SHP77 (cell line): Measurements from ENCODE around the gene FSTL4.

Experiments used
- DNase-seq, 2 experiments: peaks; one replicate each; lab custom pipeline; 2025; lab: John Stamatoyannopoulos, UW

FSTL4 gene

DNA sequence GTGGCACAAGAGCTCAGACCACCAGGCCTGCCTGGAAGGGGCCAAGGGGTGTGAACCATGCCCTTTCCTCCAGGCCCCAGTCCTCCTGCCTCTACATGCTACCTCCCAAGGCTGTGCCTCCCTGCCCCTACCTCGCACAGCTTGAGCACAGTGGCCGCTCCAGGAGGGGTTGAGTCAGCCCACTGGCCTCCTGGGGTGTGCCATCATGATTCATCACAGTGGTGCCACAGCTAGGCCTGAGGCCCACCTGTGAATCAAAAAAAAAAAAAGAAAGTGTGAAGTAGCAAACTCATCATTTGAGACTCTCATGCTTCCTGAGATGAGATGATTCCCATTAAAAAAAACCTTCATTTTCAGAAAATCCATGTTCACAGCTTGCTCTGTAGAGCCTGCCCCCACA is 320.0 kb downstream of the FSTL4 start:
- DNase-seq, result no peak

DNA sequence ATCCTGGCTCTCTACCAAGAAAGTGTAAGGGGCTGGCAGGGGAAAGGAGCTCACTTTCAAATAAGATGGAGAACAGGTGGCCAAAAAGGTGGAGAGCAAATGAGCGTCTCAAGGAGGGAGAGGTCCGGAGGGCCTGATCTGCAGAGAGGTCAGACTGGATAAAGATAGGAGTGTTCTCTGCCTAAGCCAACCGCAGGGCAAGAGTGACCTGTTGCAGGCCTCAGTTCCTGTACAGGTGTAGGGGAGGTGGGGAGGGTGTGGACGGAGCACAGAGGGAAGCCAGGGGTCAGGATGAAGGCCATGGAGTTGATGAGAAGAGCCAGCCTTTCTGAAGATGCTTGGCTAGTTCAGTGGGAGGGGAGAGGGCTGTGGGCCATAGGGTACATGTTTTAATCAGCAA is 320.8 kb downstream of the FSTL4 start:
- no peak for DNase-seq

DNA sequence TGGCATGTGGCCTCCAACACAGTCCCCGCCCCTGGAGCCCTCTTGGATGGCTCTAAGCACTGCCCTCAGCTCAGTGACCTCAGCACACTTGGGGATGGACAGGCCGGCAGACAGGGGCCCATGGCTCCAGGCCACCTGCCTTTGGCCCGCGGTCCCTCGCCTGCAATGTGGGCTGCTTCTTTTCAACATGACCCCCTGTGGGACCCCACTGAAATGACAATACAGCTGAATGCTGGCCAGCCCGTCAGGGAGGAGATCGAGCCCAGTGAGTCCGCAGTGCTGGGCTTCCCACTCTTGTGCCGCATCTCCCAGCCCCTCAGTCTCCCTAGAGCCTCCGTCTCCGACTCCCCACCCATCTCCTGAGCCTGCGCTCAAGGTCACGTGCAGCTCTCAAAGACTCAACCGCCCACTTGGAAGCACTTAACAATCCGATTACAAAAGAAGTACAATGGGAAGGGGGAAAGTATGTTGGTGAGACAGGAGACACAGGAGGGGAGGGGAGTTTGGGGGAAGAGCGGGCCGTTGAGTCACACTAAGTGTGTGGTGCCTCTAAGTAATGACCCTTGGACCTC is 321.6 kb downstream of the FSTL4 start:
- DNase-seq, result no peak

DNA sequence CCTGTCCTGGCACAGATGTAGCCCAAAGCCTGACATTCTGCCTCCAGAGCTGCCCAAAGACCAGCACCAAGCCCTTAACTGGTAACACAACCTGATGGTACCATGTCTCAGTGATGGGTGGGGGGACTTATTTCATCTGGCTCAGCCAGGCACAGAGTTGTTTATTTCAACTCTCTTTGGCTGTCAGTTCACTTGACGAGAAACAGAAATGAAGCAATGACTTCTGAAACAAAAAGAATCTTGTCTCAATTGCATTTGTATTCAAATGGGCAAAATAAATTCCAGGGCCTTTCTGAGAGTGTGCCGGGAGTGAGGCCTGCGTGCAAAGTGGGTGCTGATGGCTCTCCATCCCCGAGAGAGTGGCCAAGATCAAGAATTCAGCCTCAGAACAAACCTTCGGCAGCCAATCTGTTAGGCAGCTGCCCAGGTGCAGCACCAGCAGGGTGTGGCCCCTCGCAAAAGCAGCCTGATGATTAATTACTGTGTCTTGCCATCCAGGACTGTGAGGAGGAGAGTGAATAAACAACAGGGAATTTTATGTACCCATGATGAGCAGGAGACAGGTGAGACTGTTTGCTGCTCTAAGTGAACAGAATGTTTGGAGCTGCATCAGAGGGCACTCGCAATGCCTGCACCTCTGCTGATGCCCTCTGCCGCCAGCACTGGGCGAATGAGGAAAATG is 322.5 kb downstream of the FSTL4 start:
- DNase-seq, result peak in 1 of 2 experiments; percentile 4

DNA sequence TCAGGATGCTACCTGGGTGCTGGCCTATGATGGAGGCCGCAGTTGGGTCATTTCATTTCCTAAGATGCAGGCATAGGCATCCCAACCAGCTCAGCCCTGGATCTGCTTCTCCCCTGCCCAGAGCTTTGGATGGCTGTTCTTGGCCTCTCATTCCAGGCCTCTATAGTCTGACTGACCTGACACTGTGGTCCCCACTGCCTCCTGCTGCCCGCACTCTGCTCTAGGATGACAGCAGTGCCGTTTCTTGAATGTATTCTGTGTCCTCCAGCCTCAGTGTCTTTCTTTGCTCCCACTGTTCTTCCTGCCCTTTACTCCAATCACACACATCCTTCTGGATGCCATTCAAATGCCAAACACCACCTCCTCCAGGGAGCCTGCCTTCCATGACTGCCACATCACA is 324.8 kb downstream of the FSTL4 start:
- DNase-seq, result peak in 1 of 2 experiments; percentile 39

DNA sequence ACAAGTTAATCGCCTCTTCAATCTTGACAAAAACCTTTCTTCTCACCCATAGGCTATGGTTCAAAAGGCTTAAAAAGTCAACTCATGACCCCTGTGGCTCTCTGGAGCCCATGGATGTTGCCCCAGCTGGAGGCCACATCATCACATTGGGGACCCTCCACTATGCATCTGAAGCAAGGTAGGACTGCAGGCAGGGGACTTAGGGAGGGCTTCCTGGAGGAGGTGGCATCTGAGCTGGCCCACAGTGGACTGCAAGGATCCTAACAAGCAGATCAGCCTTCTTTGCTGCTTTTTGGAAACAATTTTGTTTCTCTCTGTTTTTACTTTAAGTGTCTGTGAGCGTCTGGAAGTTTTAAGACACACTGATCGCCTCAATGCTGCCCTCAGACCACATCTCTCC is 325.9 kb downstream of the FSTL4 start:
- no peak for DNase-seq

DNA sequence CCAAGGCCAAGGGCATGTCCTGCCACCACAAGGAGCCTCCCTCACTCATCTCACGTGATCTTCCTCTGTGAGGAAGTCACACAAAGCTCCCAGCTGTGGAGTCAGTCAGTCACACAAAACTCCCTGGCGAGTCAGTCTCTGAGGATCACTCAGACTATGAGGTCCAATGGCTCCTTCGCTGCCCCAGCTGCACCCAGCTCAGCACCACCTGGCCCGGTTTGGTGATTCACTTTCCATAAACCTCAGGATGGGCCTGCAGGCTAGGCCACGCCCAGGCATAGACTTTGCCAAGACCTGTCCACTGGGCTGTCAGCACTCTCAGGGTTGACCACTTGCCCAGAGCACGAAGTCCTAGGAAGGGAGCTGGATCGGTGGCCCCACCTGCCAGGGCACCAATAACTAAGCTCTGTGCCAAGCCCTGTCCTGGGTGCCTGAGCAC is 326.7 kb downstream of the FSTL4 start:
- no peak for DNase-seq

DNA sequence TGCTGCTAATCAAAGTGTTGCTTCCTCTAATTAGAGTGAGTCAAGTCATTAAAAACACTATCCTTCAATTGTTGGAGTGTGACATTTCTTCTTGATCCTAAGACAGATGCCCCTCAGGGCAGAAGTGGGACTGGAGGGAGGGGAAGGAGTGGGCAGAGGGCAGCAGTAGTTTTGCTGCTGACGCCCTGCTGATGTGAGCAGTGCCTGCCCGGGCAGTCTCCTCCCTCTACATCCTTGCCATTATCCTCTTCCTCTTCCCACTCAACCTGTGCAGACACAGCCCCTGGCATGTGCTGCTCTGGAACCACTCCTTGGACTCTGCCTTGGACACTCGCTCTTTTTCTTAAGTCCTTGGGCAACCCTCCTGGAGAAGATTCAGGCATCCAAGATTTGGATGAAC is 328.0 kb downstream of the FSTL4 start:
- DNase-seq, result no peak

DNA sequence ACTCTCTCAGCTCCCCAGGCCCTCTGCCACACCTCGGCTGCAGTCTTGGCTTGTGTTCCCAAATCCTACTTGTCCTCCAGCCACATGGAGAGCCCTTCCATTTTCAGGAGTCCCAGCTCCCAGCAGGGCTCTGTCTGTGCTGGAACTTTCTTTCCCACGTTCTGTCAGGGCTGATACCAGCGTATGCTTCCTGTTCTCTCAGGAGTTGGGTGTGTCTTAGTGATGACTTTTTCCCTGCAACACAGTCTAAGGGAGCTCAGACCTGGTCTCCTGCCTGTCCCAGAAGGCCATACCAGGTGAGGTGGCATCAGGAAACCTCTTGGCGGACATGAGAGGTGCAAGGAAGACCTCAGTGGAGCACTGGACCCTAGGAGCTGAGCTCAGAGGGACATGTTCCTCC is 334.0 kb downstream of the FSTL4 start:
- no peak for DNase-seq

DNA sequence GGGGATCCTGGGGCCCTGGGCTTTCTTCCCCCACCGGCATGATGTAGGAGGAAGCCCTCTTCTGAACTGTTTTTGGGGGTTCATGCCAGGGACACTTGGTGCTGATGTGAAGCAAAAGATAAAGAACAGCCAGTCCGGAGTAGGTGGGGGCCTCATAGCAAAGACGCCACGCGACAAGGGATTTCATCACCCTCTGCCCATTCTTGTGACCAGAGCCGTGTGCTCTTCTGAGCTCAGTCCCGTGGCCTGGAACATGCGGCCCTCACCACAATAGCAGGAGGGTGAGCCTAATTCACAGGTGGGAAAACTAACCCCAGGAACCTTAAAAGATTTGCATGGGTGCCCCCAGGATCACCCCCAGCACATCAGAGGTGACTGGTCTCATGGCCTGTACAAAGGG is 334.6 kb downstream of the FSTL4 start:
- no peak for DNase-seq

DNA sequence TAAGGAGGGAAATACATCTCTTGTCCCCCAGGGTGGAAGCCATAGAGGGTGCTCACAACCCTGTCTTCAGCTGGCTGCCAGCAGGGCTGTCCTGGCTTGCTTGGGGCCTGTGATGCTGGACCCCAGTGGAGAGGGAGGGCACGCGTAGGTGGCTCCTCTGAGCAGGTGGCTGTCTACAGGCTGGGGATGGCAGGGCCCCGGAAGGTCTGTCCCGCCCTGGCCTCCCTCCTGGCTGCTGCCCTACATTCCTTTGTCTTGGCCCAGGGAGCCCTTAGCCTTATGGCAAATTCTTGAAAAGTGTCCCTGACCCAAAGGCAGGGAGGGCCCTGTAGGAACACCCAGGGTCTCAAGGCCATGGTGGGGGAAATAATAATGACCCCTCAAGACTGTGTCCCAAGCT is 336.2 kb downstream of the FSTL4 start:
- no peak for DNase-seq

DNA sequence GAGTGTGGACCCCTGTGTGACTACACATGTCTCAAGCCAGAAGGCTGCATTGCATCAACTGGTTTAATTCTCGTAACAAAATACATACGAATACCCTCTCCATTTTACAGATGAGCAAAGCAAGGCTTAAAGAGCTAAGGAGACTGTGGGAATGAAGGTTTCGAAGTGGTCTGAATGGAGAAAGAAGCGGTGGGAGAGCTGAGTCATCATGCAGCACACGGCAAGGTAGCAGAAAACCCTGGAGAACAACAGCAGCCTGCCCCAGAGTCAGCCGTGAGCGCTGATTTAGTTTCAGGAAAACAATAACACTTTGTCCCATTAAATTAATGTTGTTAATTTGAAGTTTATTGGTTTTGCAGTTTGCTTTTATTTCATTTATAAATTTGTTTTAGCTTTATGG is 336.7 kb downstream of the FSTL4 start:
- DNase-seq, result no peak

DNA sequence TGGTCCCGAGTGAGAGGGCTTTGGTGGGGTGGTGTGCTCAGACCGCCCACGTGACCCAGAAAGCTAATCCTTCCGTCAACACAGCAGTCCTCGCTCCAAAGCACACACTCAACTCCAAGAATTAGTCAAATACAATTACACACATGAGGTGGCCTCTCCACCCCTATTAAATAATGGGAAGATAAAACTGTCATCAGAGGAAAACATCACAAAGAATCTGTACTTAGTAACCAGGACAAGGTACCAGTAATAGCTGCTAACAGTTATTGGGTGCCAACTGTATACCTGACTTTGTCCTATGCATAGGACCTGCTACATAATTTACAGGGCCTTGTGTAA is 337.8 kb downstream of the FSTL4 start:
- peak; percentile 53 to 66 for DNase-seq

DNA sequence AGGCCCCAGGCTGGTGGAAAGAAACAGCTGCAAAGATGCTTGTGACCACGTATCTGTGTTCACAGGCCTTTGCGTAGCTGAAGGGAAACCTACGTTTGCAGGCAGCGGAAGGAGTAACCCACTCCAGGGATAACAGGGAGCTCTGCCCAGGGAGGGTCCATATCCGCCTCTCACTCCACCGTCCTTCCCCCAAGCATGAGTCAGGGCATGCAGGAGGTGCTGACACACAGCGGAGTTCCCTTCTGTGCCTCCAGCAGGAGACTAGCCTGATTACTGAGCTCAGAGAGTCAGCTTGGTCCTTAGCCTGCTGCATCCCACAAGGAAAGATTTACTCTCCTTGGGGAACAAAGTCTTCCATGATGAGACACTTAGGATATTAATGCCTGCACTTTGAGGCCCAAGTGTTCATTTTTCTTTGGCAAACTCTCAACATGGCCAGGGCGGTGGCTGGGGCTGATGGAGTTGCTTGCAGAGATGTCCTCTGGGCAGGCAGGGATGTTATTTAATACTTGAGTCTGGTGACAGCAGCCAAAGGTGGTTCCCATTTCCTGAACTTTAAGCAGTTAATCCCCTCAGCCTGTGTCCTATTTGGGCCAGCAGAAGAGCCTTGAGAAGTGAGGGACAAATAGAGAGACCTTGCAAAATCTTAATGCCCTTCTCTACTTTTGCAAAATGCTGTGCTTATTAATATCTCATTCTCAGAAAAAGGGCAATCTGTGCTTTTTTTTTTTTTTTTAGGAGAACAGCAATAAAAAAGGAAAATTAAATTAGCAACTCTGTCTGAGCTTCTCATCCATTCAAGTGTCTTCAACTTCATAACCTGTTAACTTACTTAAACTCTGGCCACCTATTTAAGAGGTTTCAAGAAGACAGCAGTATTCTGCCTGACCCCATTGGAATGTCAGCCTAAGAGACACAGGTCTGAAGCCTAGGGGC is 338.4 kb downstream of the FSTL4 start:
- no peak for DNase-seq

DNA sequence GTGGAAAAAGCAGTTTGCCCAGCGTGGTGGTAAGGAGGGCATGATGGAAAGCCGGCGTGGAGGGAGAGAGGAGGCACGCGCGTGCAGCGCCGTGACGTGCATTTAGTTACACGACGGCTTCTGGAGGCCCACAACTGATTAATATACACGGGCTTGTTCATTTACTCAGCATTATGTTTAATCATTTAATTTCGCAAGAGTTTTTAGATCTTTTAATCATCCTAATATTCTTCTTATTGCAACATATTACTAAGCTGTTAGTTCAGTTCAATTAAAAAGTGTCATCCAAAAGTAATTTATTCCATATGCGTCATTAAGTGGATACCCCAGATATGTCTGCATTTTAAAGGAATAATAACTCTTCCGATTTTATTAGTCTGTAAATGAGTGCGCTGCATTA is 340.0 kb downstream of the FSTL4 start:
- no peak for DNase-seq

DNA sequence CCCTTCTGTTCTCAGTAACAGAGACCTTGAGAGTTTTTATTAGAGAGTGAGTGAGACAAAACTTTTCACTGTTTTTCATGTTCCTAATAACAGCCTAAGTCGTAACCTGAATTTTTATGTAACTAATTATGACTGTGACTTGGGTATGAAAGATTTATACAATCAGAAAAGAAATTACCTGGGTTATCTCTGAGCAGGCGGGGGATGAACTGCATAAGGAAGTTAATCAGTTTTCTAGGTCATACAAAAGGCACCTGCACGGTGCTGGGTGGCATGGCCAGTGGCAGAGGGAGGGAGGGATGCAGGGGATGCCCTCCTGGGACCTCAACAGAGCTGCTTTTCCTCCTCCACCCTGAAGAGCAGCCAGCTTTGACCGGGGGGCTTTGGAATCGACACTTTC is 340.7 kb downstream of the FSTL4 start:
- no peak for DNase-seq

DNA sequence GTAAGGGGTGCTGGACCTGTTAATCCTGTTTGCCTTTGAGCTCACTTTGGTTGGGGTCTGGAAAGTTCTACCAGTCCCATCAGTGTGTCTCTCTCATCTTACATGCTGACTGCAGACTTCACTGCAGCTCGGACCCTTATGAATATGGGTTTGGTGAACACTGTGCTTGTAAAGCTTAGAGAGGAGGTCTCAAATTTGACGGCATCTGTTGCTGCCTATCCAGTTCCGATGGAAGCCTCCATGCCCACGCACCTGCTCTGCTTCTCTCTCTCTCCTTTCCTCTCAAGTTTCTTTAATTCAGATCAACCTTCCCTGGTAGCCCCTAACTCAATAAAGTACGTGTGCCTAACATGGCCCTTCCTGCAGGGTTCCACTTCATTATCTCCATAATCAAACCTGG is 342.6 kb downstream of the FSTL4 start:
- DNase-seq, result no peak

DNA sequence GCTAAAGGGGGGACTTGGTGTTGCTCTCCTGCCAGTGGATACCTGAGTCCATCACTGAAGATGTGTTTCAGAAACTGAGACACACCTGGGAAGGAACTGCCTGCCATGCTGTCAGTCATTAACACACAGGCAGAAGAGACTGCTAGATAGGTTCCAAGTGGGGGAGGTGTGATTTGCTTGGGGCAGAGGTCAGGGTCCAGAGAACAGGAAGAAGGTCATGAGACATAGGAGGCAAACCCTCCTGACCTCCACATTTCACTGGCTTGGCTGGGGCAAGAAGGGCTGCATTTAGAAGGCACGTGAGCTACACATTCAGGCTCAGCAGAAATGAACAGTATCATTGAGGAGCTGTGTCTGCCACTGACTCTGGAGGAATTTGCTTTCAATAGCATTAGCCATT is 344.7 kb downstream of the FSTL4 start:
- DNase-seq, result no peak

DNA sequence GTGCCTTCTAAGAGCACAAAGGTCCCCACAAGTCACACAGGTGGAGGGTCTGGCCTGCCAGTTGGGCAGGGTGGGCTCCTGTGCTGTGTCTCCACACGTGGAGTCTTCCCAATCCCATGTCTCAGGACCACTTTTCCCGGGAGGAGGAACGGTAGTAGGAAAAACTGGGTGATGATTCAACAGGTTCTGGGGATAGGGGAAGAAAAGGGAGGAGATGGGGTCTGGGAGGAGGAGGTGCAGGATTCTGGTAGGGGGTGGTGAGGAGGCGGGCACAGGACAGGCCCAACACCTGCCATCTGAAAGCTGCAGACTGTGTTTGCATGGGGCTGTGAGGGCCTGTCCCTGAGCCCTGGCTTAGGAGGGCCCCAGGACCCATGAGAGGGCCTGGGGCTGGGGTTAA is 345.4 kb downstream of the FSTL4 start:
- DNase-seq, result no peak

DNA sequence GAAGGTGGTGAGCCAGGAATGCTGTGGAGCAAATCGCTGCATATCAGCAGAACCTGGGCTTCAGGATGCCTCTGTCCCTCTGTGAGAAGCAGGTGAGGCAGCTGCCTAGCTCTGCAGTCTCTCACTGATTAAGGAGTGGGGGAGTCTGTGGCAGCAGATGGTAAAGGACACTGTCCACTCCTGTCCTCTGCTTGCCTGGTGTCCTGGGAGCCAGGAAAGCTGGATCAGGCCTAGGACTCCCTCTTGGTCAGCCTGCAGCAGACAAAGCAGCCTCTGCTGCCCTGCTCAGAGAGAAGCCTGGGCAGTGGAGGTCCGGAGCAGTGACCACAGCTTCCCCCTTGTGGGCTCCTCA is 345.8 kb downstream of the FSTL4 start:
- DNase-seq, result no peak

DNA sequence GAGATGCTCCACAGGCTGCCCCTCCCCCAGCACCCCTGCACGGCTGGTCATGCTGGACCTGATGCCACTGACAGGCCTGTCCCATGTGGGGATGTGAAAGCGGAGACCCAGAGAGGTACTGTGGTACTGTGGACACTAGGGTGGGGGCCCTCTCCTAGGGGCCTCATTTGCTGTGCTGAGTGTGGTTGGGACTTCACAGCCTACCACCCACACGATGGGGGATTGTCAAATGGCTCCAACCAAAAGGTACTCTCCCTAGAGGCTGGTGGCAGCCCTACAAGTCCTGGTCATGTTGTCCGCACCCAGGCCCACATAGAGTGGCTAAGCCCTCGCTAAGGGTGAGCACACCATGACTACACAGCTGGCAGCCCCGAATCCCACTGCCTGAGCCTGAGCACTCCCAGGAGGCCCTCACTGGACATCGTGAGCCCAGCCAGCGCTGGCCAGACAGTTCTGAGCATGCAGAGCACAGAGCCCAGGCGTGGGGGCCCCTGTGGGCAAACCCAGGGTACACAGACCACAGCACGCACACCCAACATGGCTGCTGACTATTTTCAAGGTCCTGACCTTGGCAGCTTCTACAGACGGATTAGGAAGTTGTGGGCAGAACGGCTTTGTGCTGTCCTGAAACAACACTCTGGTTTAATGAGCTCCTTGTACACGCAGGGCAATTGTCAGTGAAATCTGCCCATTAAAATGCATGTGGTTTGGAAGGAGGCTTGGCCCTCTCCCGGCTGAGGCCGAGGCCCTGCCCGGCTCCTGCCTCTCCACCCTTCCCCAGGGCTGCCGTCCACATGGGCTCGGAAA is 346.4 kb downstream of the FSTL4 start:
- no peak for DNase-seq

DNA sequence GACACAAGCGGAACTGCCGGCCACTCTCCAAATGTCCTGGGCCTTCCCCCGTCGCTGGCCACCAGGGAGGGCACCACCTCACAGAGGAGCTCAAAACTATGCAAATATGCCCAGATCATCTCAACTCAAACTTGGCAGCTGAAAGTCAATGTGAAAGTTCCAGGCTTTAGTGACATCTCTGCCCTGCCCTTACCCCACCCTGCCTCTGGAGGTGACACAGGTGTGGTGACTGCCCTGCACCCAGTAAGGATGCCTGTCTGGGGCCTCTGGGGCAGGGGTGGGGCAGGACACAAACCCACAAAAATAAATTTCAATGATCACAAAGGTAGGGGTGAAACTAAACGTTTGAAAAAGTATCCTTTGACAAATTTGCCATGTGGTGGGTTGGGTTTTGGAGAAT is 347.1 kb downstream of the FSTL4 start:
- DNase-seq, result no peak

DNA sequence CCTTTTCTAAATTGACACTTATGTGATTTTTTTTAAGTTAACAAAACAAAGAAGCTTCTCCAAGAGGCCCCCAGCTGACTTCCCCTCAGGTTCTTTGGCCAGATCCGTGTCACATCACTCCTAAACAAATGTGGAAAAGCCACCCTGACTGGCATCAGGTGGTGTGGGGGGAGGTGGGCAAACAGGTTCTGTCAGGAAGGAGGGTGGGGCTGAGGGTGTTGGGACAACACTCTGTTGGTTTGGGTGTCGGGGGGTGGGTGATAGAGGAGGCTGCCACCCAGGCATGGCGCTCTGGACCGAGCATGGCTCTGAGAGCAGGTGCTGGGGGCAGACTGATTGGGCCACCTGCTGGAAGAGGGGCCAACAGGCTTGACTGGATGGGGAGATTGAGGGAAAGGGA is 349.7 kb downstream of the FSTL4 start:
- DNase-seq, result no peak
